B cell (primary cell): ENCODE data around the gene IRF7. TPM values are rescaled to one million over a fixed set of nuclear protein-coding genes. Genes with fewer than 3 reads are reported as not detected.

Experiments used
- ATAC-seq: fragments of 200-7000 bp; cut with Tn5 transposase; one replicate; pipeline ENCODE4 v1.10.0; 2021; ENCODE audit warnings: low read depth, mild to moderate bottlenecking, moderate number of reproducible peaks, moderate library complexity
- CTCF ChIA-PET: fragments of 350-600 bp; sonication (Branson Sonifier 250); formaldehyde crosslinking; loops from one replicate; lab custom pipeline; 2021; ENCODE audit warnings: antibody characterized with exemption, inconsistent platforms; lab: Charles Lee
- POLR2A ChIA-PET: fragments of 350-600 bp; sonication (Branson Sonifier 250); formaldehyde crosslinking; loops from one replicate; lab custom pipeline; 2021; ENCODE audit warnings: antibody characterized with exemption; lab: Charles Lee
- DNase-seq: peaks from one replicate; pipeline ENCODE4 v3.0.0; 2013
- H2AFZ ChIP-seq: 2 replicates; pipeline ENCODE4 v1.6.1; 2012; ENCODE audit warnings: mild to moderate bottlenecking, low read depth, low read length; ENCODE audit not compliant: insufficient read depth, poor library complexity, severe bottlenecking
- H3K27ac ChIP-seq, 2 donors: 1 replicate in 1 of 2; 2 replicates in 1 of 2; pipeline ENCODE4 v1.5.1; 2012 to 2013; ENCODE audit warnings: low read length in 2 of 2, mild to moderate bottlenecking in 2 of 2, moderate library complexity in 1 of 2
- H3K27me3 ChIP-seq, 4 experiments: fragments of 200-600 bp in 1 of 4; sonication (generic) in 1 of 4; replicated peaks in 1 of 4; 1 replicate in 2 of 4; 2 replicates in 2 of 4; pipeline versions ENCODE4 v1.6.1 to v1.7.0; 2013 to 2016; ENCODE audit warnings: low read length in 3 of 4, mild to moderate bottlenecking in 2 of 4, mixed read lengths in 1 of 4, moderate library complexity in 1 of 4; ENCODE audit not compliant: insufficient read depth in 4 of 4, control insufficient read depth in 3 of 4; ENCODE audit errors: control extremely low read depth in 1 of 4
- H3K36me3 ChIP-seq, 2 experiments: replicated peaks in 1 of 2; 1 replicate in 1 of 2; 2 replicates in 1 of 2; pipeline versions ENCODE4 v1.6.1 to v1.7.1; 2013; ENCODE audit warnings: low read length in 1 of 2; ENCODE audit not compliant: insufficient read depth in 2 of 2, control insufficient read depth in 1 of 2; ENCODE audit errors: control extremely low read depth in 1 of 2, extremely low read depth in 1 of 2
- H3K4me1 ChIP-seq, 2 donors: fragments of 200-600 bp in 1 of 2; sonication (generic) in 1 of 2; 1 replicate in 1 of 2; 2 replicates in 1 of 2; pipeline versions ENCODE4 v1.5.1 to v1.6.1; 2013 to 2017; ENCODE audit warnings: low read length in 2 of 2; ENCODE audit not compliant: control insufficient read depth in 2 of 2, insufficient read depth in 2 of 2
- H3K4me2 ChIP-seq: replicated peaks from 2 replicates; pipeline ENCODE3; 2012; ENCODE audit warnings: mild to moderate bottlenecking, low read depth, low read length; ENCODE audit not compliant: poor library complexity, severe bottlenecking
- H3K4me3 ChIP-seq, 5 experiments: fragments of 200-600 bp in 1 of 5; sonication (generic) in 1 of 5; 1 replicate in 3 of 5; 2 replicates in 2 of 5; pipeline versions ENCODE4 v1.5.1 to v1.7.0; 2011 to 2016; ENCODE audit warnings: low read length in 4 of 5, mild to moderate bottlenecking in 4 of 5, low read depth in 2 of 5, control low read depth in 1 of 5, moderate library complexity in 1 of 5; ENCODE audit not compliant: insufficient read depth in 1 of 5; ENCODE audit errors: control extremely low read depth in 1 of 5, extremely low read depth in 1 of 5
- H3K79me2 ChIP-seq: fragments of 200-600 bp; sonication (generic); one replicate; pipeline ENCODE4 v1.6.0; 2016; ENCODE audit warnings: low read length; ENCODE audit not compliant: control insufficient read depth, insufficient read depth
- H3K9ac ChIP-seq: fragments of 200-600 bp; sonication (generic); 2 replicates; pipeline ENCODE4 v1.6.1; 2017; ENCODE audit warnings: mild to moderate bottlenecking, low read length, moderate library complexity
- H3K9me3 ChIP-seq, 3 donors: one replicate each; pipeline versions ENCODE4 v1.6.1 to v1.7.1; 2013; ENCODE audit warnings: low read length in 2 of 3; ENCODE audit not compliant: control insufficient read depth in 2 of 3, insufficient read depth in 1 of 3; ENCODE audit errors: control extremely low read depth in 1 of 3
- H4K20me1 ChIP-seq: 2 replicates; pipeline ENCODE4 v1.6.0; 2012; ENCODE audit warnings: mild to moderate bottlenecking, low read length; ENCODE audit not compliant: insufficient read depth, control insufficient read depth, poor library complexity, severe bottlenecking
- H3K27ac Mint-ChIP-seq: one replicate; pipeline ENCODE4 v1.8.0; 2021; ENCODE audit warnings: mixed read lengths
- H3K27me3 Mint-ChIP-seq: one replicate; pipeline ENCODE4 v1.8.0; 2021; ENCODE audit warnings: mixed read lengths
- H3K4me1 Mint-ChIP-seq: one replicate; pipeline ENCODE4 v1.8.0; 2021; ENCODE audit warnings: mixed read lengths
- H3K4me3 Mint-ChIP-seq: one replicate; pipeline ENCODE4 v1.8.0; 2021; ENCODE audit warnings: mixed read lengths
- H3K9me3 Mint-ChIP-seq: one replicate; pipeline ENCODE4 v1.8.0; 2022; ENCODE audit warnings: mixed read lengths; ENCODE audit not compliant: insufficient read depth
- CTCF ChIP-seq: fragments of 200-600 bp; IDR thresholded peaks from one replicate; pipeline ENCODE4 v1.8.0; 2022; ENCODE audit warnings: antibody characterized with exemption, mild to moderate bottlenecking
- EZH2 ChIP-seq: IDR thresholded peaks from 2 replicates; pipeline ENCODE4 v1.6.1; 2012; ENCODE audit warnings: borderline replicate concordance, low read depth, mild to moderate bottlenecking, moderate library complexity, low read length; ENCODE audit not compliant: insufficient read depth, poor library complexity, severe bottlenecking
- WGBS: methylation state at CpG from one replicate; pipeline ENCODE4 v1.1.5; 2013; ENCODE audit warnings: missing lambda C conversion rate; ENCODE audit not compliant: insufficient coverage; 5-methylcytosine and 5-hydroxymethylcytosine counted together
- intact Hi-C: fragments of 100-400 bp; cut with micrococcal nuclease; formaldehyde crosslinking; loops from one replicate; pipeline ENCODE4 v1.10.0; 2022
- polyA plus RNA-seq: library from polyadenylated mRNA; depleted of rRNA; stranded (reverse); fragments of >200 nt; gene quantifications from 2 replicates; pipeline ENCODE4 v1.2.3, GENCODE V29; 2012
- total RNA-seq, 2 donors: library from RNA; stranded (reverse); fragments of 120-200 nt in 1 of 2; gene quantifications; 1 replicate in 1 of 2; 2 replicates in 1 of 2; pipeline versions ENCODE4 v1.2.3 to v1.2.4, GENCODE V29; 2013 to 2022

IRF7 gene
- total and polyA plus RNA-seq, 2 donors (not counting 1 experiment from before 2014, with no cell fraction given), result 136 to 184 TPM

DNA sequence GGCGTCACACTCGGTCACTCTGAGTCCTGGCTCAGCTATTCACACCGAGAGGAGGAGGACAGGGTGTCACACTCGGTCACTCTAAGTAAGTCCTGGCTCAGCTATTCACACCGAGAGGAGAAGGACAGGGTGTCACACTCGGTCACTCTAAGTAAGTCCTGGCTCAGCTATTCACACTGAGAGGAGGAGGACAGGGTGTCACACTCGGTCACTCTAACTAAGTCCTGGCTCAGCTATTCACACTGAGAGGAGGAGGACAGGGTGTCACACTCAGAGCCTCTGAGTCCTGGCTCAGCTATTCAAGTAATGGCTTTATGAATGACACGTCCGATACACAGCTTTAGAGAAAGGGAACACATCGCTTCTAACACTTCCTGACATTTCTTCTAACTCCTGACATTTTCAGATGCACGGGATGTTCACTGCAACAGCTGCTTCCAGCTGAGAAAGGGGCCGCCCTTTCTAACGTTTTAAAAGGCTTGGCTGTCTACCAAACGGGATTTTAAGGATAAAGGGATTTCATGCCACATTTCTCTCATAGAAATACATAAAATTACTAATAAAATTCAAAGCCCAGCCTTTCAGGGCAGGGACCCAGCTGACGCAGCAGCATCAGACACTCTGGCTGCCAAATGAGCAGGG is 49.4 kb upstream of the IRF7 start:
- H3K4me3 Mint-ChIP-seq, result no peak overlapping the region
- WGBS, result 100% methylated on average over 1 of the region's 15 CpGs

More for the DNA sequence above, 49.4 kb upstream of the IRF7 start:
- Histone ChIP-seq H3K9ac (no peak overlapping the region), H3K79me2 (peaks cover 18% of the 10 kb centered on the region), H2AFZ (no peak overlapping the region), H3K36me3 (peaks cover 0 to 13% of the 10 kb centered on the region in 2 experiments), H3K27ac (no peak overlapping the region), H3K4me1 (no peaks in the 10 kb centered on the region), H3K9me3 (no peaks in the 10 kb centered on the region), H3K4me2 (no peak overlapping the region), H3K4me3 (no peak overlapping the region), H4K20me1 (peaks cover 15% of the 10 kb centered on the region), H3K27me3 (no peaks in the 10 kb centered on the region)
- Mint-ChIP-seq H3K4me1 (no peaks in the 10 kb centered on the region), H3K9me3 (no peaks in the 10 kb centered on the region), H3K27ac (no peak overlapping the region), H3K27me3 (no peaks in the 10 kb centered on the region)
- POLR2A ChIA-PET, result no interaction called here
- TF ChIP-seq CTCF (no peak), EZH2 (no peak)
- intact Hi-C loops, result no loop called here
- ATAC-seq (no peak), DNase-seq (no peak)
- CTCF ChIA-PET, result interaction anchor here (1.0 to 8.7 kb wide), 2 partner anchors 60 to 101 kb away, joined by 3 to 104 read pairs; no protein-coding TSS in a partner anchor
